OCI-LY1 (cell line): ENCODE measurements around the gene ROR2.

ENCODE experiments used
- H2AFZ ChIP-seq: fragments of 200-600 bp; sonication (generic), shearing (Covaris generic); 2 replicates; pipeline ENCODE4 v1.6.0; 2014; ENCODE audit warnings: antibody characterized with exemption, mild to moderate bottlenecking, low read length
- H3F3A ChIP-seq: fragments of 200-600 bp; sonication (generic), shearing (Covaris generic); 2 replicates; pipeline ENCODE4 v1.6.0; 2014; ENCODE audit warnings: mild to moderate bottlenecking, antibody characterized with exemption, low read length, moderate library complexity; ENCODE audit not compliant: insufficient read depth
- H3K27ac ChIP-seq: fragments of 200-600 bp; sonication (generic); 2 replicates; pipeline ENCODE4 v1.5.1; 2014; ENCODE audit warnings: low read length, mixed run types, mild to moderate bottlenecking, low read depth; ENCODE audit not compliant: poor library complexity, severe bottlenecking
- H3K27me3 ChIP-seq: fragments of 200-600 bp; sonication (generic); 2 replicates; pipeline ENCODE4 v1.6.0; 2014; ENCODE audit warnings: antibody characterized with exemption, mild to moderate bottlenecking, low read length, moderate library complexity; ENCODE audit not compliant: insufficient read depth
- H3K36me3 ChIP-seq: fragments of 200-600 bp; sonication (generic); 2 replicates; pipeline ENCODE4 v1.6.1; 2014; ENCODE audit warnings: mild to moderate bottlenecking, antibody characterized with exemption, low read length, moderate library complexity, mixed read lengths; ENCODE audit not compliant: insufficient read depth
- H3K4me1 ChIP-seq: fragments of 200-600 bp; sonication (generic); 2 replicates; pipeline ENCODE4 v1.5.1; 2014; ENCODE audit warnings: mild to moderate bottlenecking, low read length, moderate library complexity; ENCODE audit not compliant: insufficient read depth, severe bottlenecking
- H3K4me2 ChIP-seq: fragments of 200-600 bp; sonication (generic), shearing (Covaris generic); 2 replicates; pipeline ENCODE4 v1.6.1; 2014; ENCODE audit warnings: low read length
- H3K4me3 ChIP-seq: fragments of 200-600 bp; sonication (generic); 2 replicates; pipeline ENCODE4 v1.5.1; 2014; ENCODE audit warnings: low read length, low read depth, mild to moderate bottlenecking, mixed read lengths; ENCODE audit not compliant: poor library complexity, severe bottlenecking
- H3K79me2 ChIP-seq: fragments of 200-600 bp; shearing (Covaris generic); 2 replicates; pipeline ENCODE4 v1.6.1; 2016; ENCODE audit warnings: mixed run types, low read length, mixed read lengths; ENCODE audit not compliant: insufficient read depth
- H3K9ac ChIP-seq: fragments of 200-600 bp; sonication (generic), shearing (Covaris generic); 2 replicates; pipeline ENCODE4 v1.6.1; 2014; ENCODE audit warnings: mild to moderate bottlenecking, low read length, mixed read lengths
- H3K9me2 ChIP-seq: fragments of 200-600 bp; sonication (generic), shearing (Covaris generic); 2 replicates; pipeline ENCODE4 v1.6.1; 2014; ENCODE audit warnings: low read depth, mild to moderate bottlenecking, low read length, mixed read lengths
- H3K9me3 ChIP-seq: fragments of 200-600 bp; shearing (Covaris generic); 2 replicates; pipeline ENCODE4 v1.6.1; 2014; ENCODE audit warnings: low read length, mixed read lengths
- H4K20me1 ChIP-seq: fragments of 200-600 bp; sonication (generic), shearing (Covaris generic); 2 replicates; pipeline ENCODE4 v1.6.0; 2016; ENCODE audit warnings: mild to moderate bottlenecking, low read length; ENCODE audit not compliant: insufficient read depth
- CTCF ChIP-seq: fragments of 200-600 bp; sonication (generic), shearing (Covaris generic); IDR thresholded peaks from 2 replicates; pipeline ENCODE4 v1.5.1; 2017; ENCODE audit warnings: mild to moderate bottlenecking, antibody characterized with exemption, low read length, moderate library complexity, mixed read lengths
- EZH2 ChIP-seq: fragments of 200-600 bp; sonication (generic), shearing (Covaris generic); IDR thresholded peaks from 2 replicates; pipeline ENCODE4 v1.8.0; 2017; ENCODE audit warnings: borderline replicate concordance, mixed run types, mild to moderate bottlenecking, antibody characterized with exemption, low read length, moderate library complexity, mixed read lengths

The ROR2 gene

DNA sequence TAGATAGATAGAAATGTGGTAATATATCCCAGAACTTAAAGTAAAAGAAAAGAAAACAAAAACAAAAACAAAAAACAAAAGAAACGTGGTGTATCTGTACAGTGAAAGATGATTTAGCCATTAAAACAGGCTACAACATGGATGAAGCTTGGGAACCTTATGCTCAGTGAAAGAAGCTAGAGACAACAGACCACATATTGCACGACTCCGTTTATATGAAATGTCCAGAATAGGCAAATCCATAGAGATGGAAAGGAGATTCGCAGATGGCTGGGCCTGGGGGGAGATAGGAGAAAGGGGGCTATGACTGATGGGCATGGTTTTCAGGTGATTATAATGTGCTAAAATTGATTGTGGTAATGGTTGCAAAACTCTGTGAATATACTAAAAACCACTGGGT lies 86.6 kb downstream of the ROR2 start:
- no peaks in the 10 kb centered on the region for H3K79me2 ChIP-seq
- H3F3A ChIP-seq: no peaks in the 10 kb centered on the region
- no peak overlapping the region for H3K9ac ChIP-seq
- no peak overlapping the region for H2AFZ ChIP-seq
- 0 out of 2 replicates have a peak, but pooled peaks cover 3% of the 10 kb centered on the region for H3K27me3 ChIP-seq
- H3K4me3 ChIP-seq: no peak overlapping the region
- no peaks in the 10 kb centered on the region for H4K20me1 ChIP-seq
- TF ChIP-seq CTCF: no peak
- TF ChIP-seq EZH2: no peak
- H3K4me1 ChIP-seq: no peaks in the 10 kb centered on the region
- H3K36me3 ChIP-seq: no peaks in the 10 kb centered on the region
- no peak overlapping the region for H3K4me2 ChIP-seq
- no peaks in the 10 kb centered on the region for H3K9me3 ChIP-seq
- H3K9me2 ChIP-seq: no peaks in the 10 kb centered on the region
- no peak overlapping the region for H3K27ac ChIP-seq

DNA sequence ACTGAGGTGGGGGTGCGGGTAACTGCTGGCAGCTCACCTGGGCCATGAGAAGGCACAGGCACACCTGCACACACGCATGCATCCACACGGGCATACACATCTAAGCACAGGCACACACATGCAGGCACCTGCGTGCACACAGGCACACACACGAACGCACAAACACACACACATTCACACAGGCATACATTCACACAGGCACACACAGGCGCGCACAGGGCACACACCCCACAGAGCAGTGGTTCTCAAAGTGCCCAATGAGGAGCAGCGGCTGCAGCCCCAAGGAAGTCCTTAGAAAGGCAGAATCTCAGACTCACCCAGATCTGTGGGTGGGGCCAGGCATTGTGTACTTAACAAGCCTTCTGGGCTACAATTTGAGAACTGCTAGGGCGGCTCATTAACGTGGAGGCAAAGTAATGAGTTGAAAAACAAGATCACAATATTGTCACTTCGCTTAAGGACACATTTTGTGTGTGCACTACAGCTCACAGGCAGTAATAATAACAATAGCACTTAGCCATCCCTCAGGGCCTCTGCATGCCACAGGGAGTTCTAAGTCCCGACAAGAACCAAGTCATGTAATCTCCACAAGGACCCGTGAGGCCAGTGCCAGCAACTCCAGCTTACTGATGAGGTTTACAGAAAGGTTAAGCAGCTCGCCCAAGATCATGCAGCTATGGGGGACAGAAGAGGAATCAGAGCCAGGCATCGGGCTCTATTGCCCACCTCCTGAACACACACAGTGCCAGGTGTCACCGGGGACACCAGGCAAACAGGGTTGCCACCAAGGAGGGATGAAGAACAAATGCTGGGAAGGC lies 91.6 kb downstream of the ROR2 start:
- no peaks in the 10 kb centered on the region for H4K20me1 ChIP-seq
- no peak overlapping the region for H2AFZ ChIP-seq
- H3F3A ChIP-seq: no peaks in the 10 kb centered on the region
- no peak overlapping the region for H3K27ac ChIP-seq
- TF ChIP-seq EZH2: no peak
- TF ChIP-seq CTCF: no peak
- no peak overlapping the region for H3K9ac ChIP-seq
- 0 out of 2 replicates have a peak, but pooled peaks cover 3% of the 10 kb centered on the region for H3K27me3 ChIP-seq
- no peaks in the 10 kb centered on the region for H3K9me2 ChIP-seq
- no peaks in the 10 kb centered on the region for H3K4me1 ChIP-seq
- H3K4me2 ChIP-seq: no peak overlapping the region
- H3K9me3 ChIP-seq: no peaks in the 10 kb centered on the region
- H3K79me2 ChIP-seq: no peaks in the 10 kb centered on the region
- no peak overlapping the region for H3K4me3 ChIP-seq
- H3K36me3 ChIP-seq: no peaks in the 10 kb centered on the region

DNA sequence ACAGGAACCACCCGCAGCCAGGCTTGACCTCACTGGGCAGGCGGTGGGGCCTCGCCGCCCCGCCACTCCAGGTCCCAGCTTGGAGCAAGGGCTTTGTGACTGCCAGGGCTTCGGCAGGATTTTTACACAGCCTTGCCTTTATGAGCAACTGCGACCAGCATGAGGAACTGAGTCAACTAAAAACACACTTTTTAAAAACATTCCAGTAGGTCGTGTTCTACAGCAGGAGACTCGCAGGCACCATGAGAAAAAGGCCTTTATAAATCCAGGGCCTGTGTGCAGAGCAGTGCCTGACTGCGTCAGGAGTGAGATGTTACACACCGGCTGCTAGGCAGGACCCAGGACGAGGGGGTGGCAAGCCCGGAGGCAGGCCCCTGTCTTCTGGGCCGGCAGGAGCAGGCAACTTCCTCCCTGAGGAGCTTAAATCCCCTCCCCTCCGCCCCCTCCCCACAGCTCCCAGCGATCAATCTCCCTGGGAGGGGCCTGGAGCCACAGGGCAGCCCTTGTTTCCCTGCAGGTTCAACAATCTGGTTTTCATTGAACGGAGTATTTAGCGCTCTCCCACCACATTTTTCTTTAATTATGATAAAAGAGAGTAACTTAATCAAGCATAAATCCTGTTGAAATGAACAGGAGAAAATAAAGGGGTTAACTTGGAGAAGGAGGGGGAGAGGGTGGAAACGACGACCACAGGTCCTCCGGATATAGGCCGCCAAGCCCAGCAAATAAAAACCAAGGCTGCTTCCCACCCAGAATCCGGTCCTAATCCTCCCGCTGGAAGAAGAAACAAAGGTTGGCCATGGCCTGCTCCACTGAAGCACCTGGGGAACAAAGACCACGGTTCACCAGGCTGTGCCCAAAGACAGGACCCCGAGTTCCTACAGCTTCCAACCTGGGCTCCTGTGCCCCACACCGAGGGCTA lies 92.5 kb downstream of the ROR2 start:
- Histone ChIP-seq H3F3A (no peaks in the 10 kb centered on the region), H3K9me2 (no peaks in the 10 kb centered on the region), H3K4me1 (no peaks in the 10 kb centered on the region), H3K9me3 (no peaks in the 10 kb centered on the region), H3K36me3 (no peaks in the 10 kb centered on the region), H3K27ac (no peak overlapping the region), H3K79me2 (no peaks in the 10 kb centered on the region), H4K20me1 (no peaks in the 10 kb centered on the region), H3K4me2 (no peak overlapping the region), H3K4me3 (no peak overlapping the region), H2AFZ (no peak overlapping the region), H3K9ac (no peak overlapping the region), H3K27me3 (0 out of 2 replicates have a peak, but pooled peaks cover 3% of the 10 kb centered on the region)
- TF ChIP-seq CTCF: no peak
- no peak for TF ChIP-seq EZH2
